Vagina (tissue), 2 donors: ENCODE data around the gene GNG7. TPM values are rescaled to one million over a fixed set of nuclear protein-coding genes. Genes with fewer than 3 reads are reported as not detected.

Experiments
- DNase-seq, 2 donors: peaks; one replicate each; pipeline ENCODE4 v3.0.0-alpha.2; 2017; ENCODE audit errors: extremely low spot score in 2 of 2
- H3K27ac ChIP-seq: fragments of 200-600 bp; sonication (generic); one replicate; pipeline ENCODE4 v1.5.1; 2019
- H3K27me3 ChIP-seq: fragments of 200-600 bp; sonication (generic); one replicate; pipeline ENCODE4 v1.5.1; 2019
- H3K36me3 ChIP-seq, 2 donors: fragments of 200-600 bp; sonication (generic); one replicate each; pipeline ENCODE4 v1.5.1; 2017 to 2019
- H3K4me1 ChIP-seq: fragments of 200-600 bp; sonication (generic); one replicate; pipeline ENCODE4 v1.5.1; 2019
- H3K4me3 ChIP-seq, 2 donors: fragments of 200-600 bp; sonication (generic); 1 replicate in 1 of 2; 2 replicates in 1 of 2; pipeline ENCODE4 v1.5.1; 2016 to 2019
- H3K9me3 ChIP-seq: fragments of 200-600 bp; sonication (generic); one replicate; pipeline ENCODE4 v1.5.1; 2019
- POLR2A ChIP-seq, 2 donors: fragments of 450-650 bp; IDR thresholded peaks; one replicate each; pipeline ENCODE4 v1.6.1; 2017; ENCODE audit warnings: antibody characterized with exemption in 2 of 2, mild to moderate bottlenecking in 2 of 2, moderate library complexity in 2 of 2
- POLR2AphosphoS5 ChIP-seq, 2 donors: sonication (generic); formaldehyde crosslinking; IDR thresholded peaks; one replicate each; pipeline ENCODE4 v1.9.0; 2017; ENCODE audit warnings: antibody characterized with exemption in 2 of 2, mild to moderate bottlenecking in 2 of 2, low read depth in 1 of 2; ENCODE audit not compliant: insufficient read depth in 1 of 2
- intact Hi-C: fragments of 100-400 bp; cut with DNase I; formaldehyde crosslinking; loops from one replicate; pipeline ENCODE4 v1.15.1; 2023
- total RNA-seq: library from RNA; depleted of rRNA; stranded (reverse); fragments of >200 nt; gene quantifications from one replicate; pipeline ENCODE4 v1.2.3, GENCODE V29; 2016
- TF ChIP-seq, protein P1 (sequence below), 3 experiments: fragments of 450-650 bp in 2 of 3; fragments of 200-600 bp in 1 of 3; sonication (generic) in 1 of 3; IDR thresholded peaks; one replicate each; pipeline ENCODE4 v1.5.1; 2017 to 2019; ENCODE audit warnings: antibody characterized with exemption in 3 of 3, mild to moderate bottlenecking in 2 of 3, moderate library complexity in 2 of 3

Gene GNG7
- total RNA-seq, 1 donor from 2014 or later, result 2.0 TPM

DNA sequence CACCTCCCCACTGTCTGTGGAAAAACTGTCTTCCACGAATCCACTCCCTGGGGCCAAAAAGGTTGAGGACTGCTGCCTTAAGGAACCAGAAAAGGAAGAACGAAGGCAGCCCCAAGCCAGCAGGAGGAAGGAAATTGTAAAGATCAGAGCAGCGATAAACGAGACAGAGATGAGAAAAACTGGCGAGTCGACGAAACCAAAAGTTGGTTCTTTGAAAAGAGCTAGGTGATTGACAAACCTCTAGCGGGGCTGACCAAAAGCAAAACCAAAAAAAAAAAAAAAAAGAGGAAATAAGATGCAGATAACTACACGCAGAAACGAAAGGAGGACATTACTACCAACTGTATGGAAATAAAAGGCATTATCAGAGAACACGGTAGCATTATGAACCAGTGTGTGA, 149.6 kb downstream of the GNG7 start:
- H3K27me3 ChIP-seq, result no peaks in the 10 kb centered on the region
- H3K4me3 ChIP-seq, result peak overlapping the region in 1 of 2 donors; percentile 25
- no peak for DNase-seq
- H3K27ac ChIP-seq, result peak overlapping the region; percentile 20
- no peaks in the 10 kb centered on the region for H3K36me3 ChIP-seq
- peaks cover 23% of the 10 kb centered on the region for H3K4me1 ChIP-seq
- no peaks in the 10 kb centered on the region for H3K9me3 ChIP-seq
- intact Hi-C loops, result no loop called here
- TF ChIP-seq POLR2AphosphoS5 (IDR thresholded peaks at IDR 0.05; ENCODE audit: insufficient read depth in 1 of 2, low read depth in 1 of 2), result peak in 1 of 2 donors; percentile 8
- TF ChIP-seq, protein P1, sequence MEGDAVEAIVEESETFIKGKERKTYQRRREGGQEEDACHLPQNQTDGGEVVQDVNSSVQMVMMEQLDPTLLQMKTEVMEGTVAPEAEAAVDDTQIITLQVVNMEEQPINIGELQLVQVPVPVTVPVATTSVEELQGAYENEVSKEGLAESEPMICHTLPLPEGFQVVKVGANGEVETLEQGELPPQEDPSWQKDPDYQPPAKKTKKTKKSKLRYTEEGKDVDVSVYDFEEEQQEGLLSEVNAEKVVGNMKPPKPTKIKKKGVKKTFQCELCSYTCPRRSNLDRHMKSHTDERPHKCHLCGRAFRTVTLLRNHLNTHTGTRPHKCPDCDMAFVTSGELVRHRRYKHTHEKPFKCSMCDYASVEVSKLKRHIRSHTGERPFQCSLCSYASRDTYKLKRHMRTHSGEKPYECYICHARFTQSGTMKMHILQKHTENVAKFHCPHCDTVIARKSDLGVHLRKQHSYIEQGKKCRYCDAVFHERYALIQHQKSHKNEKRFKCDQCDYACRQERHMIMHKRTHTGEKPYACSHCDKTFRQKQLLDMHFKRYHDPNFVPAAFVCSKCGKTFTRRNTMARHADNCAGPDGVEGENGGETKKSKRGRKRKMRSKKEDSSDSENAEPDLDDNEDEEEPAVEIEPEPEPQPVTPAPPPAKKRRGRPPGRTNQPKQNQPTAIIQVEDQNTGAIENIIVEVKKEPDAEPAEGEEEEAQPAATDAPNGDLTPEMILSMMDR (IDR thresholded peaks at IDR 0.05), result no peak

DNA sequence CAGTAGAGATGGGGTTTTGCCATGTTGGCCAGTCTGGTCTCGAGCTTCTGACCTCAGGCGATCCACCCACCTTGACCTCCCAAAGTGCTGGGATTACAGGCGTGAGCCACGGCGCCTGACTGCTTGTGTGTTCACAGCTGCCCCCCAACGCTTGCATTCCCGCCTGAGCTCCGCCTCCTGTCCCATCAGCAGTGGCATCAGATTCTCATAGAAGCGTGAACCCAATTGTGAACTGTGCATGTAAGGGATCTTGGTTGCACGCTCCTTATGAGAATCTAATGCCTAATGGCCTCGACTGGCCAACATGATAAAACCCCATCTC, 150.7 kb downstream of the GNG7 start:
- intact Hi-C loops, result no loop called here
- TF ChIP-seq, protein P1 (IDR thresholded peaks at IDR 0.05), result no peak
- TF ChIP-seq POLR2A (IDR thresholded peaks at IDR 0.05), result no peak
- TF ChIP-seq POLR2AphosphoS5 (IDR thresholded peaks at IDR 0.05; ENCODE audit: insufficient read depth in 1 of 2, low read depth in 1 of 2), result no peak
- H3K9me3 ChIP-seq, result no peaks in the 10 kb centered on the region
- H3K36me3 ChIP-seq, result no peaks in the 10 kb centered on the region
- no peak overlapping the region for H3K27ac ChIP-seq
- peaks cover 30% of the 10 kb centered on the region for H3K4me1 ChIP-seq
- H3K4me3 ChIP-seq, result no peak overlapping the region
- H3K27me3 ChIP-seq, result no peaks in the 10 kb centered on the region
- DNase-seq, result no peak

DNA sequence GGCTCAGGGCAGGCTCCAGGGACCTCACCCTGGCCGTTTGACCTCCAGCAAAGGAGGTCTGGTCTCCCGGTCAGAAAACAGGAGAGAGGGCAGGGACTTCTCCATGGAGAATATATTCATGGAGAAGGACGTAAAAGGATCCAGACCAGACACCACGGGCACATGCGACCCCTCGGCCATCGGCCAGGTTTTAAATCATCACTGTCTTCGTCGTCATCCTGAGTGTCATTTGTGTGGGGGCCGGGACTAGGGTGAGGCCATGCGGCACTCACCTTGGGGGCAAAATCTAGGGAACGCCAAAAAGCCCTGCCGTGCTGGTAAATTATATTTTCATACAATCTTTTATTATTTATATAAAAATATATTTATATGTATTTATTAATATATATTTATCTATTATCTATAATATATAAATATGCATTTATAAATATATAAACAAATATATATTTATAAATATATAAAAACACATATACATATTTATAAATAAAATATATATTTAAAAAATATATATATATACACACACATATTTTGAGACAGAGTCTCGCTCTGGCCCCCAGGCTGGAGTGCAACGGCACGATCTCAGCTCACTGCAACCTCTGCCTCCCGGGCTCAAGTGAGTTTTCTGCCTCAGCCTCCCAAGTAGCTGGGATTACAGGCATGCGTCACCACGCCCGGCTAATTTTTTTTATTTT, 151.2 kb downstream of the GNG7 start:
- no peaks in the 10 kb centered on the region for H3K36me3 ChIP-seq
- no peak overlapping the region for H3K4me3 ChIP-seq
- H3K27ac ChIP-seq, result no peak overlapping the region
- H3K9me3 ChIP-seq, result no peaks in the 10 kb centered on the region
- no peaks in the 10 kb centered on the region for H3K27me3 ChIP-seq
- no peak for TF ChIP-seq POLR2AphosphoS5 (IDR thresholded peaks at IDR 0.05; ENCODE audit: insufficient read depth in 1 of 2, low read depth in 1 of 2)
- TF ChIP-seq, protein P1 (IDR thresholded peaks at IDR 0.05), result no peak
- TF ChIP-seq POLR2A (IDR thresholded peaks at IDR 0.05), result no peak
- intact Hi-C loops, result no loop called here
- DNase-seq, result no peak
- peaks cover 35% of the 10 kb centered on the region for H3K4me1 ChIP-seq

DNA sequence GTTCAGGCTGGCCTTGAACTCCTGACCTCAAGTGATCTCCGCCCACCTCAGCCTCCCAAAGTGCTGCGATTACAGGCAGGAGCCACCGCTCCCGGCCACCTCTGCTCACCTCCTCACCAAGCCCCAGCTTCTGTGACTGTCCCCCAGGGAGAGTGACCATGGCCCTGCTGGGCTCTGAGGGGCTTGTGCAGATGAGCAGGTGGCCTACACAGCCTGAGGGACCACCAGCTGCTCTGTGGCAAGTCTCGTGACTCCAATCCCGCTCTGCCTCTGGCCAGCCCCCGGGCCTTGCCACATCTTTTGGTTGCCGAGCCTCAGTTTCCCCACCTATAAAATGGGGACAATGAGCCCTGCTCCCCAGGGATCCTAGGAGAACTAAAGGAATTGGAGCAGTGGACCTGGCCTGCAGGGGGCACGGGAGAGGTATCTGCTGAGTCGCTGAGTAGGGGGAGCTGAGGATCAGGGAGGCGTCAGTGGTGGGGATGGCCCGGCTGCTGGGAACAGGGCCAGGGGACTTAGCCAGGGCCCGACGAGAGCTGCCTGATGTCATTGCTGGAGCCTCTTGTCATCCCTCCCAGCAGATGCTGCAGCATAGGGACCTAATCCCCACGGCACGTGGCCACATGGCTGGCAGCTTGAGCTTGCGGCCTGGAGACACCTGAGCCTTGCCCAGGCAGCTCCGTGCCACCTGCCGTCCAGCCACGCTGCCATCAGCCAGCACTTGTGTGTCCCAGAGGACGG, 151.9 kb downstream of the GNG7 start:
- H3K27ac ChIP-seq, result no peak overlapping the region
- intact Hi-C loops, result no loop called here
- no peak for DNase-seq
- H3K4me1 ChIP-seq, result peaks cover 42% of the 10 kb centered on the region
- TF ChIP-seq, protein P1 (IDR thresholded peaks at IDR 0.05), result no peak
- no peak for TF ChIP-seq POLR2AphosphoS5 (IDR thresholded peaks at IDR 0.05; ENCODE audit: insufficient read depth in 1 of 2, low read depth in 1 of 2)
- no peak for TF ChIP-seq POLR2A (IDR thresholded peaks at IDR 0.05)
- no peaks in the 10 kb centered on the region for H3K27me3 ChIP-seq
- H3K4me3 ChIP-seq, result no peak overlapping the region
- H3K36me3 ChIP-seq, result no peaks in the 10 kb centered on the region
- no peaks in the 10 kb centered on the region for H3K9me3 ChIP-seq

DNA sequence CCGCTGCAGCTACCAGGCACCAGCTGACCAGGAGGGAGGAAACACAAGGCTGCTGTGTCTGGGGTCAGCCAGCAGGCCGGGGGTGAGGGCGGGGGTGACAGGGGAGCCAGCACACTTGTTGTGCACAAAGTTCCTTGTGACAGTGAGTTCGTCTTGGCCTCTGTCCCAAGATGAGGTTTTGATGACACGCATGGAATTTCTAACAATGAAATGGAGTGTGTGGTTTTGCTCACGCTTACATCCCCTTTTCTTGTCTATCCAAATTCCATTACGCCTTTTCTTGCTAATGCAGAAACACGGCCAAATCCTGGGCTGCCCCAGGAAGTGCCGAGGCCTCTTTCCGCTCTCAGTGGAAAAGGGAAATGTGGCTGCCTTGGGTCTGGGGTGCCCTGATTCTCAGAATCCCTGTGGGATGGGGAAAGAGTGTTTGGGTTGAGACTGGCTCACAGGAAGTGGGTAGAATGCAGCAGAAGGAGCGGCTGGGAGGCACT, 152.7 kb downstream of the GNG7 start:
- Histone ChIP-seq H3K27me3 (no peaks in the 10 kb centered on the region), H3K27ac (no peak overlapping the region), H3K4me1 (peaks cover 46% of the 10 kb centered on the region), H3K36me3 (no peaks in the 10 kb centered on the region), H3K9me3 (no peaks in the 10 kb centered on the region), H3K4me3 (no peak overlapping the region)
- intact Hi-C loops, result no loop called here
- no peak for DNase-seq
- TF ChIP-seq POLR2A (IDR thresholded peaks at IDR 0.05) (no peak), POLR2AphosphoS5 (IDR thresholded peaks at IDR 0.05; ENCODE audit: insufficient read depth in 1 of 2, low read depth in 1 of 2) (peak in 1 of 2 donors; percentile 53)
